LoVo (cell line): ENCODE measurements around the gene TRIM10.

Source experiments
- DNase-seq: peaks from one replicate; pipeline ENCODE4 v3.0.0-alpha.2; 2016; ENCODE audit warnings: low spot score

TRIM10 gene

GRCh38 chr6:30160785-30161531 lies at the start of gene TRIM10:
TSS of gene TRIM10 (minus strand) at chr6:30161211. CDS start at chr6:30160858, 353 bp downstream.
- no peak for DNase-seq

- DNase-seq = no peak
These were observed 46.7 kb upstream of the TRIM10 start for GRCh38 chr6:30207619-30208295.

GRCh38 chr6:30206799-30207618 lies 46.0 kb upstream of the TRIM10 start:
- DNase-seq = peak; percentile 22

- no peak for DNase-seq
These were observed 45.1 kb upstream of the TRIM10 start for GRCh38 chr6:30206152-30206551.

- no peak for DNase-seq
These were observed 43.1 kb upstream of the TRIM10 start for GRCh38 chr6:30204116-30204515.

- no peak for DNase-seq
These were observed 41.4 kb upstream of the TRIM10 start for GRCh38 chr6:30202366-30202765.

- no peak for DNase-seq
These were observed 39.7 kb upstream of the TRIM10 start for GRCh38 chr6:30200551-30201281.

GRCh38 chr6:30198166-30199084 lies 37.4 kb upstream of the TRIM10 start:
- DNase-seq = no peak

GRCh38 chr6:30196376-30196775 lies 35.4 kb upstream of the TRIM10 start:
- no peak for DNase-seq

- no peak for DNase-seq
These were observed 34.9 kb upstream of the TRIM10 start for GRCh38 chr6:30195951-30196350.

- DNase-seq = no peak
These were observed 34.0 kb upstream of the TRIM10 start for GRCh38 chr6:30194797-30195690.

GRCh38 chr6:30192076-30192475 lies 31.1 kb upstream of the TRIM10 start:
- DNase-seq = no peak

GRCh38 chr6:30188541-30188940 lies 27.5 kb upstream of the TRIM10 start:
- DNase-seq = no peak

GRCh38 chr6:30185846-30186484 lies 25.0 kb upstream of the TRIM10 start:
- no peak for DNase-seq

GRCh38 chr6:30184417-30185031 lies 23.5 kb upstream of the TRIM10 start:
- DNase-seq = no peak

- no peak for DNase-seq
These were observed 19.1 kb upstream of the TRIM10 start for GRCh38 chr6:30180145-30180544.

GRCh38 chr6:30178837-30179236 lies 17.8 kb upstream of the TRIM10 start:
- no peak for DNase-seq

GRCh38 chr6:30175765-30176164 lies 14.8 kb upstream of the TRIM10 start:
- no peak for DNase-seq

GRCh38 chr6:30172681-30173080 lies 11.7 kb upstream of the TRIM10 start:
- DNase-seq = no peak
